Epithelial cell of esophagus (primary cell): ENCODE data around the gene RGPD5.
"Not testable (repeated sequence)": the region's sequence is repeated elsewhere in the genome, so short reads cannot be mapped to it uniquely, and the experiment has no call there.

ENCODE experiments used
- DNase-seq: peaks from one replicate; pipeline ENCODE4 v3.0.0; 2010; ENCODE audit warnings: low read depth
- H3K4me3 ChIP-seq: 2 replicates; pipeline ENCODE4 v1.5.1; 2011; ENCODE audit warnings: mild to moderate bottlenecking, low read length, control low read depth

The RGPD5 gene

DNA sequence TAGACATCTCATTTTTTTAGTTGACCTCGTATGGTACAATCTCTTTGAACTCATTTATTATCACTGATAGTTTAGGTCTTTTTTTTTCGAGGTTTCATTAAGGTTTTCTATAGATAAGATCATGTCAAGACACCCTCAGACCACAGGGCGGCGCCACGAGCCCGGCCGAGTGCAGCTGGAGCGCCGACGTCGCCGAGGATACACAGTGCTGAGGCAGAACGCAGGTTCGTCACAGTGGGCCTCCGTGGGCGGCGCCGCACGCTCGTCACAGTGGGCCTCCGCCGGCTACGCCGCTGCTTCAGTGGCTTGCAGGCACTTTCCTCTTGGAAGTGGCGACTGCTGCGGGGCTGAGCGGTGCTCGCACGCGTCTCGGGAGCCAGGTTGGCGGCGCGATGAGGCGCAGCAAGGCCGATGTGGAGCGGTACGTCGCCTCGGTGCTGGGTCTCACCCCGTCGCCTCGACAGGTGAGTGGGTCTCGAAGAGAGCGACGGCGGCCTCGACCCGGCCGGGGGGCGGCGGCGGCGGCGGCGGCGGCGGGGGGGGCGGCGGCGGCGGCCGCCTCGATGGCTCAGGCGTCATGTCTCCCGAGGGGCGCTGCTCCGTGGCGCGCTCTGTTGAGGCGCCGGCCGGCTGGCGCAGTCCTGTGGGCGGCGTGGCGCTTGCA, at the start of gene RGPD5:
Gene RGPD5, plus strand, starts transcription at position 232 of the 664 bp plus-strand sequence. Its CDS starts 161 bp downstream, at position 393.
- not testable (repeated sequence) for H3K4me3 ChIP-seq, DNase-seq

DNA sequence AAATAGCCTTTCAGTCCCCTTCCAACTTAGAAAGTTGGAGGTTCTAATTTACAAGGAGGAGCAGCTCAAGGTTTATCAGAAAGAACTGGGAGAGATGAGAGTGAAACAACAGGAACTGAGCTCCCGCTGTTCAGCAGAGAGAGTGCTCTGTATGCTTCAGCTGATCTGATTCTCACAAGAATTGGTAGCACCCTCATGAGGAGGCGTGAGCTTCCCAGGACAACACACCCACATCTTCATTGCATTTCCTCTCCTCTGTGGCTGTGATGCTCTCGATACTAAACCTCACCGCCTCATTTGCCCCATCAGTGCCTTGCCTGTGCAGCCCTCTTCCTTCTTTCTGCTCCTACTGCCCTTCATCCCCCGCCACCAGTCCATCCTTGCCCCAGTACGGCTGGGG, 42.5 kb upstream of the RGPD5 start:
- not testable (repeated sequence) for DNase-seq, H3K4me3 ChIP-seq

DNA sequence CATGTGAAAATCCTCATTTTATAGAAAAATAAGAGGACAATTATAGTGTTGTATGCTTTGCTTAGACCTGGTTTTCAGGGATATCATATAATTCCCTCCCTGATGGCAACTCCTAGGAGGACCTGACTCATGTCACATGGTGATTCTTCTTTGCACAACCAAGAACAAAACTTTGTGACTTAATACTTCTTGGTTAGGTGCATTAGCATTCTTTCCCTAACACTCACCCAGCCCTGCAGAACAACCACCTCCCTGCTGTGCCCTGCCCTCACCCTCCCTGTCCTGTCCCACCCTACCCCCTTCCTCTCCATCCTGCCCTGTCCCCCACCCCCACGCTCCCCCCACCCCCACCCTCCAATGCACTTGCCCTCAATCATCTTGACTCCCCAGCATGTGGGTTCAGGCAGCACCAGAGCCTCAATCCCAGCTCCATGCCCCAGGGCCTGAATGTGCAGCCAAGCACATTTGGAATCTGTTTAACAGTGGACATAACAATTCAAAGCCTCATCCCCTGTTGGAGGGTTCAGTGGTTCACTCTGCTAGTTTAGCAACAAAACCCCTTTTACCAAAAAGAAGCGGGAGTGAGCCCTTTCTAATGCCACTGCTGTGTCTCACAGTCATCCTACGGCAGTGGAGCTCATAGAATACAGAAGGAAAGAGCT, 36.8 kb upstream of the RGPD5 start:
- not testable (repeated sequence) for H3K4me3 ChIP-seq, DNase-seq

DNA sequence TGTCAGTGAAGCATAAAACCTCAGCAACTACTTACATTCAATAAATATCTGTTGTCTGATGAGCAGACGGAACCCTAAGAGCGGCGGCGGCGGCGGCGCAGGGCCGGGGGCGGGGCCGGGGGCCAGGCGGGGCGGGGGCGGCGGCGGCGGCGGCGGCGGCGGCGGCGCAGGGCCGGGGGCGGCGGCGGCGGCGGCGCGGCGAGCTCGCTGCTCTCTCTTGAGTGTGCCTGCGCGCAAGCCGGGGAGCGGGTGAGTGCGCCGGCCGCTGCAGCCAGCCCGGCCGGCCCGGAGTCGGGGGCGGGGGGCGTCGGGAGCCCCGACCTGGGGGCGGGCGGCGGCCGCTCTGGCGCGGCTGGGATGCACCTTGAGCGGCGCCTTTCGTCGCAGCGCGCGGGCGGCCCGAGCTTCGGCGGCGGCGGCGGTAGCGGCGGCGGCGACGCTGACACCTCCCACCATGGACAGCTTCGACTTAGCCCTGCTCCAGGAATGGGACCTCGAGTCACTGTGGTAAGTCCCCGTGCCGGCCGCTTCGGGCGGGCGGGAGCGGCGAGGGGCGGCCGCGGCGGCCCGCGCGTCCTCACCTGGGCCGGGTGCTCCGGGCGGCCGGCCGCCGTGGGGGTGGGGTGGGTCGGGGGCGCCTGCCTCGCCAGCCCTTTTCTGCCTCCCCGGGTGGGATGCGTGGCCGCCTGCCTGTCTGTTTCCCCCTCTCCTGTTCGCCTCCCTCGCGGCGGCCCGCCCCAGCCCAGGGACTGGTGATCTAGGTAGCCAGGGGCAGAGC, 33.7 kb upstream of the RGPD5 start:
- not testable (repeated sequence) for H3K4me3 ChIP-seq, DNase-seq

DNA sequence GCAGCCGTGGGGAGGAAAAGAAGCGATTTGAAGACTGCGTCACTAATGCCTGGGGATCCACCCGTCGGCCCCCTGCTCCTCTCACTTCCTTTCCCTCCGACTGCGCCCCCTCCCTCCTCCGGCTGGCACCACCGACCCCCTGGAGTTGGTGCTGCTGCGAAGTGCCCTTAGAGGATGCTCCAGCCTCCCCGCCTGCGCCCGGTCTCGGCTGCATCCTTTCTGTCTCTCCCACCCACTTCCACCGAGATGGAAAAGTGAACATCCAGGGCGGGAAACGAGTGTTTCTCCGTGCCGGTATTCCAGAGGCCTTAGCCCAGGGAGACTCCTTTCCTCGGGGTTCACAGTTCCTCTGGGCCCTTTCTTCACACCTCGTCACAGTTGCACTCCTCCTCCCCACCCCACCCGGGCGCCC, 33.1 kb upstream of the RGPD5 start:
- not testable (repeated sequence) for DNase-seq

DNA sequence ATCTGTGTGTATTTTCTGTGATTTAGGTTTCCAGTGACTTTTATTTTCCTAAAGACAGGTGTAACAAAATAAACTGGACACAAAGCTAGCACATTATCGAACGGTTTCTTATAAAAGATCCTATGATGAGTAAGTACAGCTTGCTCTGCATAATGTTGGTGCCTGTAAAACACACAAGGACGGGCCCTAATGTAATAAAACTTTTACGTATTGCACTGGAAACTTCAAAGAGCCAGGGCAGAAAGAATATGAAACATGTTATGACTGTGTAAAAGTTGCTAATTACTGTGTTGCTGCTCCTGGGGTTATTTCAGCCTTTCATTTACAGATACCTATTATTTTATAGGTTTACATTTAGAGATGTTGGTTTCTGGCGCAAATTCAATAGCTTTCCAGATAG, 32.1 kb upstream of the RGPD5 start:
- DNase-seq, H3K4me3 ChIP-seq: not testable (repeated sequence)

More for the DNA sequence above, 33.1 kb upstream of the RGPD5 start:
- not testable (repeated sequence) for H3K4me3 ChIP-seq

DNA sequence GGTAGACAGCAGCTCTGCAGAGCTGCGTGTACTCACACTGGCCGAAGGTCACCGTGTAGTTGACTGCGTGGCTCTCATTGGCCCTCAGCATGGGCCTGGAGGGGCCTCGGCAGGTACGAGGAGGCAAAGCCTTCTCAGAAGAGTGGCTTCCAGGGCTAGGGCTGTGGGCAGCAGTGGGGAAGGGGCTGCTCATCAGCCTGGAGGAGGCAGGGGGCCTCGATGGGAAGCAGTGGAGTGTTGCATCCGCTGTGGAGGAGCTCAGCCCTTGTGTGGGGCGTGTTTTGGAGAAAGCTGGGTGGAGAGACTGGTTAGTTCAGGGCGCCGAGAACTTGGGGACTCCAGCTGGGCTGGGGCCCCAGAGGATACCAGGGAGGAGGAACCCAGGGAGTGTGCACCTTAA, 28.0 kb upstream of the RGPD5 start:
- not testable (repeated sequence) for DNase-seq, H3K4me3 ChIP-seq

DNA sequence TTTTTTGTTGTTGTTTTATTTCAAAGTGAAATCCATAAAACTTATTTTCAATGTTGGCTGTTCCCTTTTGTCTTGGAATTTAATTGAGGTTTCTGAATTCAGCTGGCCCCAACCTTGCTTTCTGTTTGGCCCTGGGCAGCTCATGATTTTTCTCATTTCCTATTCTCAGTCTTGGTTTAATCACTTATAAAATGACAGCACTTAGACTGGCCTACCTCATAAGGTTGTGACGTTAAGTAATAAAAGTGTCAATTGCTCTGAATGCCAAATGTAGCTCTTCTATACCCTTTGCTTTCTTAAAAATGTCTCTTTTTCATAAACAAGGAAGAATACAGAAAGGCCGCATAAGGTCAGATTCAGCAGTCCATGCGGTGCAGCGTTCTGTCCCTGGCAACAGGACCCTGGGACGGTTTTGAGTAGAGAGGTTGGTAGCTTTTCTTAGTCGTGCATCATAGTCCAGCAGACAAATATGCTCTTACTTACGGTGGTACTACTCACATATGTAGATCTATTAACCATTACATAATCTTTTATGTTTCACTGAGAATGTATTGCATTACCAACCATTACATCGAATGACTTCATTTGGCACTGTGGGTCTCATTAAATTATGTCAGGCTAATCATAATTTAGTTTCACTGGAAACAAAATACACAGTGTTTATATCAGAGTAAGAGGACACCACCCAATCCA, 27.1 kb upstream of the RGPD5 start:
- not testable (repeated sequence) for H3K4me3 ChIP-seq, DNase-seq

DNA sequence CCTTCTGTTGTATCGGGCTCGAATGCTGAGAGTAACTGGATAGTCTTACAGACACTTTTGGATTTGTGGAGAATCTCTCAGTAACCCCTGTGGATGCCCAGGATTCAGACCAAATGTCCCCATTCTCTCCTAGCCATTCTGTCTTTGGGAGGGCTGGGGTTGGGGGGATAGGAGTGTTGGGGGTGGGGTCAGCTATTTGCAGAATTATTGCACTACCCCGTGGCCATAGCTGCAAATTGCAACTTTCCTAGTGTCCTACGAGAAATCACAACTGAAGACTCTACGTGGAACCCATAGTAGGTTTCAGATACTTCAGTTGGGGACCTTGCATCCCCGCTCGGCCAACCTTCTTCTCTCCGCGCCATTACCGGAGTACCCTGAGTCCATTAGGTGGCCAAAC, 25.2 kb upstream of the RGPD5 start:
- DNase-seq, H3K4me3 ChIP-seq: not testable (repeated sequence)

DNA sequence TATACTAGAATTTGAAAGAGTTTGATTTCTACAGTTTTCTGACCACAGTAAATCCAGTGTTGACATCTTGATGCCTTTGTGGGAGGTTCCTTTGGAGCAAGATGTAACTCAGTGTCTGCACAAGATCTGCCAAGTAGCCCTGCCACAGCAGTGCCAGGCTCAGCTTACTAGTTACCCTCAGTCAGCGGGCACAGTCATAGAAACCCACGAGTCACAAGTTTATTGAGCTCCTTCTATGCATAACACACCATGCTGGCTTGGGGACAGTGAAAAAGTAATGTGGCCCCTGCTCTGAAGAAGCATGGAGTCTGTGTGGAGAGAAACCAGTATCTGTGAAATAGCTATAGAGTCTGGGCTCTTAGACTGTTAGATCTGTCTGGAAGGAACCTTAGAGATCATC, 15.0 kb upstream of the RGPD5 start:
- H3K4me3 ChIP-seq, DNase-seq: not testable (repeated sequence)

DNA sequence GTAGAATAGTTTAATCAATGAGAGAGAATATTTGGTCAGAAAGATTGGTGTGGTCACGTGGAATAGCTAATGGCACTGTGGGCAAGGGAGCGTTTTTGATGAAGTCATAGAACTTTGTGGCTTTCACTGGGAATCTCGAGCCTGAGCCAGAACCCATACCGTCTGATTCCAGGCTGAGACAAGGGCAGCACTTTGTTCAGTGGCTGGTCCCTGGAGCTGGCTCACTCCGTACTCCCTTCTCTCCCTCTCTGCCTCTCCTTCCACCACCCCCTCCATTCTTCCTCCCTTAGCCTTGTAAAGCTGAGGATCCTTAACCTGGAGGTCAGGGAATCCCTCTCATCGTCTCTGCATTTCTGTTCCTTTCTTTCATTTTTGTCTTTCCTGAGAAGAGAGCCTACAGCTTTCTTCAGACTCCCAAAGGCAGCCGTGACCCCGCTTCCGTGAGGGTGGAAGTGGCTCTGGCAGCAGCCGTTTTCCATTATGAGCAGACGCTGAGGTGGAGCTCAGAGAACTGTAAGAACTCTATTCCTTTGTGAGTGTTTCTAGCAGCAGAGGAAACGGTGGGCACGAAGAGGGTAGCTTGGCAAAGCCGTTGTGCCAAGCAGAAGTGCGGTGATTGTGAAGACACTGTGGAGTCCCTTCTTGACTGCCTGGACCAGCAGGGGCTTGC, 12.8 kb upstream of the RGPD5 start:
- not testable (repeated sequence) for H3K4me3 ChIP-seq, DNase-seq

DNA sequence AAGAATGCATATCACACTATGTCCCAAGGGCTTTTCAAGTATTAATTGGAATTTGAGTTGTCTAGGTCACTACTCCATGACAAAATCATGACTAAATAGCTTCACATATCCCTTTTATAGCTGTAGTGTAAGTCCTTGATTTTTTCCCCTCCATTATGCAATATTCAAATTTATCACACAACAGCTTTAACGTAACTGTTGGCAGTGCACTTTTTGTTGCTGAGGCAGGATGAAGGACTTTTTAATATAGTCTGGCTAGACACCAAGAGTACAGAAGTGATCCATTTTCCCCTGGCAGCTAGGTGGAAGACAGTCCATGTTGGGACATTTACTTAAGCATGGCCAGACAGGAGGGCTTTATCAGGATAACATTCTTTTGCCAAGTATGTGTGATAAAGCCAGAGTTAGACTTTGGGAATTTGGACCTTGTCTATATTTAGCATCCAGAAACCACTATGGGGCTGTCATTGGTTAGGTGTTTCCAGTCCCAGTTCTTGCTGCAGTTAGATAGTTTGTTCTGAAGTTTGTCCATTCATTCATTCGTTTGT, 11.6 kb upstream of the RGPD5 start:
- DNase-seq, H3K4me3 ChIP-seq: not testable (repeated sequence)

DNA sequence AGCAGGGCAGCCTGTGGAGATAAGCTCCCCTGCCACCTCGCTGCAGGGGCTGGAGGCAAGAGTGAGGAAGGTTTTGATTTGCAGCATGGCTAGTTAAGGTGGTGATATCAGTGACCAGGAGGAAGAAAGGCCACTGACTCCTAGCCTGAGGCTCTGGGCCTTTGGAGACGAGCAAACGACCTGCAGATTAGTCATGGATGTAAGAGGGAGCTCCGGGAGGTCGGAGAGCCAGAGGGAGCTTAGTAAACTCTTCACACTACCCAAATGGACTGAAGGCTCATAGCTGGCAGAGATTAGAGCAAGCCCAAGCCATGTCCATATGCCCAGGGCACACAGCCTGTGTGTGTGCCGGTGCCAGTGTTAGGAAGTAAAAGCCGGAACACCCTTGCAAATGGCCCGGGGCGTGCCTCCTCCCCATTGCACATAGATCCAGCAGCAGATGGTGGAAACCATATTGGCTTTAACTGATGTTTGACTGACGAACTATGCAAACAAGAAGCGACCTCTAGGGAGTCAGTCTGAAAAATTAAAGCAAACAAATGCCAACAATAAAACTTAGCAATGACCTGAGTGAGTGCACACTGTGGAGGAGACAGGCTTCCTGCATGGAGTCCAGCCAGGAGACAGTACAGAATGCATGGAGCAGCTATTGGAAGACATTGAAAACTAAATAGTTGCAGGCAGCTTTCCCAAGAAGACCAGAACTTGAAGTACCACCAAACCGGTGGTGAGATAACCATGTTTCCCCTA, 2.4 kb upstream of the RGPD5 start:
- H3K4me3 ChIP-seq, DNase-seq: not testable (repeated sequence)

DNA sequence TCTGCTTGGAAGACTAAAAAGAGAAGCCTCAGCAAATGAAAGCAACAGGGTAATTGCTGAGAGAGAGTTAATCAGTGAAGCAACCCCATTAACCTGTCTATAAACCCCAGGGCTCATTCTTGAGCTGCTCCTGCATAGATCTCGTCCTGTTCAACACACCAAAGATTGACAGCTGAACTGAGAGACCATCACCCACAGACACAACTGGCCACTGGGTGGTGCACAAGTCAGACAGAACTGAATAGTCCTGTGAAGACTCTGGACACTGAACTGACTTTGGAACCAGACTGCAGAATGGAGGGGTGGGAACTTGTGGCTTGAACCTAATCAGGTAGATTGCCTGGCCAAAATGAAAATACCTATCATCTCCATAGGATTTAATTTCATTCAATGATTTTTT, 1.4 kb upstream of the RGPD5 start:
- DNase-seq, H3K4me3 ChIP-seq: not testable (repeated sequence)

DNA sequence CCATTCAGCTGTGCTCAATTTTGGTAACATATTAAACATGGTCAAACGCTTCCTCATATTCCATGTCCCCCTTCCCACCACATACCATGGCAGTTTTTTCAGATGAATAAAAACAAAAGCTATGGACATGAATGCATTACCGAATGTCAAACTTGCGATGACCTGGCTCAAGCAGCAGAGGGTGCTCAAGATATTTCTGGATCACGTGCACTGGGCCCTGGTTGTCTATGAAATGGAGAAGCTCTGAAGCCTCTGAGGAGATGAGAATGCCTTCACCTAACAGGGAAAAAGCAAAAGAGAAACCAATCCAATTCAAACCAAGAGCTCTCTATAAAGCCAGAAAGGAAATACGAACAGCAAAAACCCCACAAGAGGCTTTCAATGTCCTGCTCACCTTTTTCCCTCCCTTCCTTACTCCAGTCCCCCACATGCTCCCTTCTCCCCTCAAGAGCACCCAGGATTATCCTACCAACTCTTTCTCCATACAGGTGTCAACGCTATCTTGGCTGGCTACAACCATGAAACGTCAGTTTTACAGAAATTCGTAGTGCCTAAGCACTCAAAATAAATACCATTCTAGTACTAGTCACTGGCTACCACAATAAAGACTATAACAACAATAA, 77.1 kb downstream of the RGPD5 start:
- not testable (repeated sequence) for DNase-seq, H3K4me3 ChIP-seq

DNA sequence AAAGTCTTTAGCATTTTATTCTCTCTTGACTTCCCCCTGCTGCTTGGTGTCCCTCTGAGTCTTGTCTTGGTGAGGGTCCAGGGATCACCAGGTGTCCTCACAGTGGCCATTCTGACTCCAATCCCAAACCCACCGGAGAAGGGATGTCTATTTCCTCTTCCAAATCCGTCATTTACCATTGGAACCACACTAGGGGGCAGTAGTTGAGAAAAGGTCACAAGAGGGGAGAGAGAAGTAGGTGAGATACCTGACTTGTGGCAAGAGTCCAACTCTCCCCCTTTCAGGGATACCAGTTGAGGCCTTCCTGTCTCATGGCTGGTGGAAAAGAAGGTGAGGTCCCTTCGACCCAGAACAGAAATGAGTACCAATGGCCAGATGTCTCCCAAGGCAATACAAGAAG, 82.5 kb downstream of the RGPD5 start:
- not testable (repeated sequence) for DNase-seq, H3K4me3 ChIP-seq

DNA sequence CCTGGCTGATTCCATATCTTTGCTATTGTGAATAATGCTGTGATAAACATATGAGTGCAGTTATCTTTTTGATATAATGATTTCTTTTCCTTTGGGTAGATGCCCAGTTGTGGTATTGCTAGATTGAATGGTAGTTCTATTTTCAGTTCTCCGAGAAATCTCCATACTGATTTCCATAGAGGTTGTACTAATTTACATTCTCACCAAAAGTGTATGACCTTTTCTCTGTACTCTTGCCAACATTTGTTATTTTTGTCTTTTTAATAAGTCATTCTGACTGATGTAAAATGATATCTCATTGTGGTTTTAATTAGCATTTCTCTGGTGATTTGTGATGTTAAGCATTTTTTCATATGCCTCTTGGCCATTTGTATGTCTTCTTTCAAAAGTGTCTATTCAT, 88.0 kb downstream of the RGPD5 start:
- DNase-seq, H3K4me3 ChIP-seq: not testable (repeated sequence)

DNA sequence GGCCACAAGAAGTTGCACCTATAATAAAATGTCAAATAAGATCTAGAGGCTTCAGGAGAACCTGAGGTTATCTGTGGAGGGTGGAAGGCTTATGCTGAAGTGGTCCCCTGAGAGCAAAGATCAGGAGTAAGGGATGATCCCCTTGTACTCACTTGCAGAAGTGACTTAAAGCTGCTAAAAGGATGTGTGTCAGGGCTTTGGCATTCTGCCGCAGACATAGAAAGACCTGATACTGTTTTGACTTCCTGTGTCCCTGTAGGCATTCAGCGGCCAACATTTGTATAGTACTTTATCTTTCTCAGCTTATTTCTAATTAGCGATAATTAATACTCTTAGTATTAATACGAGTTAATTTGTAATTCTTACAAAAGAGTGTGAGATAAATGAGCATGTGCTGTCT, 94.3 kb downstream of the RGPD5 start:
- DNase-seq, H3K4me3 ChIP-seq: not testable (repeated sequence)
